HG03354 (cell line): Measurements from ENCODE around the gene LRP1-AS.

Source experiments
- ATAC-seq: cut with Tn5 transposase; IDR thresholded peaks from one replicate; pipeline ENCODE4 v1.9.1; 2021; ENCODE audit warnings: mild to moderate bottlenecking; ENCODE audit not compliant: unreplicated experiment, poor library complexity, severe bottlenecking

LRP1-AS gene

GRCh38 chr12:57146961-57147944, at the start of gene LRP1-AS:
TSS of gene LRP1-AS (minus strand) at chr12:57147619.
- no peak for ATAC-seq

- ATAC-seq, result no peak
These were observed 49.5 kb upstream of the LRP1-AS start for GRCh38 chr12:57196956-57197355.

- no peak for ATAC-seq
These were observed 49.0 kb upstream of the LRP1-AS start for GRCh38 chr12:57196439-57196838.

DNA sequence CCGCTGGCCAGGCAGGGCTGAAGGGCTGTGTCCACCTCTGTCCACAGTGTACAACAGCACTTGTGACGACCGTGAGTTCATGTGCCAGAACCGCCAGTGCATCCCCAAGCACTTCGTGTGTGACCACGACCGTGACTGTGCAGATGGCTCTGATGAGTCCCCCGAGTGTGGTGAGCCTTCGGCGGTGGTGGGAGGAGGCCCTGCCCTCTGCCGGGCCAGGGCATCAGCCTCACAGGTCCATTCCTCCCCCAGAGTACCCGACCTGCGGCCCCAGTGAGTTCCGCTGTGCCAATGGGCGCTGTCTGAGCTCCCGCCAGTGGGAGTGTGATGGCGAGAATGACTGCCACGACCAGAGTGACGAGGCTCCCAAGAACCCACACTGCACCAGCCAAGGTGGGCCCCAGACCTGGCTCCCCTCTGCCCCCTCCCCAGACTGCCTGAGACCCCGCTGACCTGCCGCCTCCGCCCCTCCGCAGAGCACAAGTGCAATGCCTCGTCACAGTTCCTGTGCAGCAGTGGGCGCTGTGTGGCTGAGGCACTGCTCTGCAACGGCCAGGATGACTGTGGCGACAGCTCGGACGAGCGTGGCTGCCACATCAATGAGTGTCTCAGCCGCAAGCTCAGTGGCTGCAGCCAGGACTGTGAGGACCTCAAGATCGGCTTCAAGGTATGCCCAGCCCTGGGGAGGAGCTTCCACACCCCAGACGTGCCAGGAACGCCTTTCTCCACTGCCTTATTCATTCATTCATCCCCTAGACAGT, 48.4 kb upstream of the LRP1-AS start:
- ATAC-seq, result no peak

DNA sequence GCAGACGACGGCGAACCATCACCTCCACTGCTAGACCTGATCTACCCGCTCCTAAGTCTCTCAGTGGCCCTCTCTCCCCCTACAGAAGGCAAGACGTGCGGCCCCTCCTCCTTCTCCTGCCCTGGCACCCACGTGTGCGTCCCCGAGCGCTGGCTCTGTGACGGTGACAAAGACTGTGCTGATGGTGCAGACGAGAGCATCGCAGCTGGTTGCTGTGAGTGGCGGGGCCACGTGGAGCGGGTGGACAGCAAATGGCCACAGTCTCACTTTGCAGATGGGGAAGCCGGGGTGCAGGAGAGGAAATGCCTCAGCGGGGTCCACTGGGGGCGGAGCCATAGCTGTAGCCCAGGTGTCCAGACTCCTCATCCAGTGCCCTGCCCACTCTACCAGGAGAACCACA, 47.8 kb upstream of the LRP1-AS start:
- ATAC-seq, result no peak

DNA sequence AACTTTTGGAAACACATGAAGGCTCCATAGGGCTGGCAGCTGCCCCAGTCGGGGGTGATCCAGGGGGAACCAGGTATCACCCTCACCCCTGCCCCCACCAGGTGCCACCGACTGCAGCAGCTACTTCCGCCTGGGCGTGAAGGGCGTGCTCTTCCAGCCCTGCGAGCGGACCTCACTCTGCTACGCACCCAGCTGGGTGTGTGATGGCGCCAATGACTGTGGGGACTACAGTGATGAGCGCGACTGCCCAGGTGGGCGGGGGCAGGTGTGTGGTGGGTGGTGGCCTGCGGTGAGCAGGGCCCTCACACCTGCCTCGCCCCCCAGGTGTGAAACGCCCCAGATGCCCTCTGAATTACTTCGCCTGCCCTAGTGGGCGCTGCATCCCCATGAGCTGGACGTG, 46.8 kb upstream of the LRP1-AS start:
- ATAC-seq, result no peak

DNA sequence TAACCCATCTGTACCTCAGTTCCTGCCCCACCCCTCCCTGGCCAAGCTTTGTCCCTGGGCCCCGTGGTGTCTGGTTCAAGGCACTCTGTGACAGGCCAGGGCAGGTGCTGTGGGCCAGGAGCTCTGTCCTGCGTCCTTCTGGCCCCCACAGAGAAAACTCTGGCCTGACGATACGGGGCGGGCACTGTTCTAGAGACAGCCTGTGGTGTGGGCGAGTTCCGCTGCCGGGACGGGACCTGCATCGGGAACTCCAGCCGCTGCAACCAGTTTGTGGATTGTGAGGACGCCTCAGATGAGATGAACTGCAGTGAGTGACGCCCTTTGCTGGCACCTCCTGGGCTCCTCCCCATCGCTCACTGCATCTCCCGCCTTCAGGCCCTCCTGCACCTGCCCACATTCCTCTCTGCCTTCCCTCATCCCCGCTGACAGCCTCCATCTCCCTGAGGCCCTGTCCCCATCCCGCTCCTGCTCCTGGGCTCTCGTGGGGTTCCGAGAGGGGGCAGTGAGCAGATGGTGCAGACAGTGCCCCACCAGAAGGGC, 46.4 kb upstream of the LRP1-AS start:
- ATAC-seq, result no peak

GRCh38 chr12:57192920-57193319, 45.5 kb upstream of the LRP1-AS start:
- ATAC-seq, result no peak

DNA sequence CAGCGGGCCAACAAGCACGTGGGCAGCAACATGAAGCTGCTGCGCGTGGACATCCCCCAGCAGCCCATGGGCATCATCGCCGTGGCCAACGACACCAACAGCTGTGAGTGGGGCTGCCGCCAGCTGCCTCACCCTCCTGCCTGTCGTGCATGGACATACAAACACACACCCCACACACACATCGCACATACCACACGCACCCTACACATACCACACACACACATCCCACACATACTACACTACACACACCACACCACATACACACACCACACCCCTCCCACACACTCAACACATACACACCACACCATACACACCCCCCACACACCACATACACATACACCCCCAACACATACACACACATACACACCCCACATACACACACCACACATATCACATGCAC, 44.0 kb upstream of the LRP1-AS start:
- no peak for ATAC-seq

- no peak for ATAC-seq
These were observed 43.4 kb upstream of the LRP1-AS start for GRCh38 chr12:57190821-57191220.

DNA sequence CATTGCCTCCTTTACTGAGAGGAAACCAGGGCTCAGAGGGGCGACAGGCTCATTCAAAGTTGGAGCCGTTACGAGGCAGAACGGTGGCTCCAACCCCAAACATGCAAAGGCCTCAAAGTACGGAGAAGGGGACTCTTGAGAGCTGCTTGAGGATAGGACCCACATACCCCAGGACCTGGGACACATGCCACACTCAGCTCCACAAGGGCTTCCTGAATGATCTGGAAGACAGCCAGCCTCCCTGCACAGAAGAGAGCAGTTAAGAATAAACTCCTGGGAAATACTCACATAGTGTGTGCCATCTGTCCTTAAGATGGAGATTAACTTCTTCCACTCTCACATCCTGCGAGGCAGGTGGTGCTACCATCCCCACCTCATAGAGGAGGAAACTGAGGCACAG, 42.6 kb upstream of the LRP1-AS start:
- ATAC-seq, result no peak

- ATAC-seq, result no peak
These were observed 40.6 kb upstream of the LRP1-AS start for GRCh38 chr12:57188090-57188425.

DNA sequence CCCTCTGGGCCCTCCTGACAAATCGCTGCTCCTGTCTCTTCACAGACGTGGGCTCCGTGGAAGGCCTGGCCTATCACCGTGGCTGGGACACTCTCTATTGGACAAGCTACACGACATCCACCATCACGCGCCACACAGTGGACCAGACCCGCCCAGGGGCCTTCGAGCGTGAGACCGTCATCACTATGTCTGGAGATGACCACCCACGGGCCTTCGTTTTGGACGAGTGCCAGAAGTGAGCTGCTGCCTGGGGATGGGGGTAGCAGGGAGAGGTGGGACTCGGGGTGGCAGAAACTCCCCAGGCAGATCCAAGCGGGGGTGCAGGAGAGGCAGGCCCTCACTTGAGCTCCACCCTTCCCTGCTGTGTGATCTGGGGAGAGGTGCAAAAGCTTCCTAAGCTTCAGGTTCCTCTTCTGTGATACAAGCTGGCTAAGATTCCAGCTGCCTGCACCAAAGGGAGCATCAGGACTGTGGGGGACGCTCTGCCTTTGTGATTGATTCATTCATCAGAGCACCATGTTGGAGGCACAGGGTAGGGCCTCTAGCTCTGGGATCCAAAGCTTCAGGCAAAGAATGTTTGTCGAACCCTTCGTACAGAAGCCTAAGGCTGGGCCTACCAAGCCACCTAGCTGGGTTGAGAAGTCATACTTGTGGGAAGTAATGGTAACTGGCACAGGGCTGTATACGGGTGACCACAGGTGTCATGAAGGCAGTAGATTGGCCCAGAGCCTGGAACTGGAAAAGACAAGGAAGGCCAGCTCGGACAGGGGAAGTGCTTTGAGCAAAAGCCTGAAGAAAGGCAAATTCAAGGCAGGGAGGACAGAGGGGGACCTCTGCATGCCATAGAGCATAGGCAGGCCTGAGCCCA, 40.0 kb upstream of the LRP1-AS start:
- no peak for ATAC-seq

- no peak for ATAC-seq
These were observed 38.6 kb upstream of the LRP1-AS start for GRCh38 chr12:57185906-57186508.

DNA sequence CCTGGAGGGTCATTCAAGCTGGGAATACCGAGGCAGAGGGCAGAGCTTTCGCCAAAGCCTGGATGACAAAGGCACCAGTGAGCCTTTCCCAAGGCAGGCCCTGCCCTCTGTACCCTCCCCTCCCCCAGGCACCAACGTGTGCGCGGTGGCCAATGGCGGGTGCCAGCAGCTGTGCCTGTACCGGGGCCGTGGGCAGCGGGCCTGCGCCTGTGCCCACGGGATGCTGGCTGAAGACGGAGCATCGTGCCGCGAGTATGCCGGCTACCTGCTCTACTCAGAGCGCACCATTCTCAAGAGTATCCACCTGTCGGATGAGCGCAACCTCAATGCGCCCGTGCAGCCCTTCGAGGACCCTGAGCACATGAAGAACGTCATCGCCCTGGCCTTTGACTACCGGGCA, 38.0 kb upstream of the LRP1-AS start:
- ATAC-seq, result no peak

GRCh38 chr12:57183939-57184725, 36.7 kb upstream of the LRP1-AS start:
- ATAC-seq, result no peak

GRCh38 chr12:57182918-57183575, 35.6 kb upstream of the LRP1-AS start:
- ATAC-seq, result peak; percentile 93

DNA sequence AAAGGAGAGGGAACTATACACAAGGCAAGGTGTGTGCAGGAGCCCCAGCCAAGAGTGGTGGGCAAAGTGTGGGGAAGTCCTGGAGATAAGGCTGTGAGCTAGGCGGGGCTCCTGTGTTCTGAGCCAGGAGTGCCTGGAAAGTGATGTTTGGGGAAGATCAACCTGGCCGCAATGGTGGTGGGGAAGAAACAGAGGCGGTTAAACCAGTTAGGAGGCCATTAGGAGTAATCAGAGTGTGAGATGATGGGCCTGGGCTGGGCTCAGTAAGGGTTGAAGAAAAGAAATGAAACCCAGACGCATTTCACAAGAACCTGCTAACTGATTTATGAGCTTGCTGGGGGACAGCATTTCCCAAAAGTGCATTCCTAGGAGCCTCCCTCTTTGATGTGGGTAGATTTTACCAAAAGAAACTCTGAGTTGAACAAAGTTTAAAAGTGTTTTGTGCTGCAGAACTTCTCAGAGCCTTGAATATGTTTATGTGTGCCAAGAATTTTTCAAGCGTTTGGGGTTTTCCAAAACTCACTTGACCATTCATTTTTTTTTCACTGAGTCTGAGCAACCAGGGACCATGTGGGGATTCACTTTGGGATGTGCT, 34.2 kb upstream of the LRP1-AS start:
- no peak for ATAC-seq
